ENCODE measurements around the gene POC1A.
"Not testable (repeated sequence)": the region's sequence is repeated elsewhere in the genome, so short reads cannot be mapped to it uniquely, and the experiment has no call there.

POC1A gene

GRCh38 chr3:52041118-52041731 lies 113.0 kb downstream of the POC1A start:
- DNase-seq = peak; percentile 30

GRCh38 chr3:52040600-52040999 lies 113.6 kb downstream of the POC1A start:
- DNase-seq = no peak

- no peak for DNase-seq
Observed at GRCh38 chr3:52039846-52040245, 114.4 kb downstream of the POC1A start.

DNA sequence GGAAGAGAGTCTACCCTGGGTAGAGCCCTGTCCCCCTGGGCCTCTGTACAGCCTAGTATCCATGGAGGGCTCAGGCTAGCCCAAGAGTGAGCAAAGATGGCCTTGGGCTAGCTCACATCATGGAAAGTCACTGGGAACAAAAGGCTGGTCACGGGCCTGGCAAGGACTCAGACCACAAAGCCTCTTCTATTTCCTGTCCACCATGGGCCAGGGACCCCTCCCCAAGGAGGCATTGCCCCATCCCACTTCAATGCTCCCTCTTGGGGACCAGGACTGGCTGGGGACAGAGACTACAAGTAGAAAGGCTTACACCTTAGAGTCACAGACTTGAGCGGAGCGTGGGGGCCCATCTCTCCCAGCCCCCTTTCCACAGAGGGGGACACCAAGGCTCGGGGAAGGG lies 114.8 kb downstream of the POC1A start:
- no peak for DNase-seq

DNA sequence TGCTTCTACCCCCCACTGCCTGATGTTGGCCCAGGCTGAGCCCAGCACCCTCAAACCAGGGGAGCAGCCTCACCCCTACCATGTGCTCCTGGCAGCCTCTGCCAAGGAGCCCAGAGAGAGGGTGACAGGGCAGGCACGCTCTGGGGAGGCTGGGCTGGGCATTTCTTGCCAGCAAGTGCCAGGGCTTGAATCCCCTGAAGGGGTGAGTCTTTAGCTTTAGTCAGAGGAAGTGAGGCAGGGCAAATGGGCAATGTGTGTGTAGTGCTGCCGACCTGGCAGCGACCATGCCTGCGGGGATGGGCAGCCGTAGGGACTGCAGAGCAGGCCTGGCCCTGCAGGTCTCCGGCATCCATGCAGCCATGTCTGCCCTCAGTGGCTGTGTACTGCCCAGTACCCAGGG lies 116.0 kb downstream of the POC1A start:
- no peak for DNase-seq

DNA sequence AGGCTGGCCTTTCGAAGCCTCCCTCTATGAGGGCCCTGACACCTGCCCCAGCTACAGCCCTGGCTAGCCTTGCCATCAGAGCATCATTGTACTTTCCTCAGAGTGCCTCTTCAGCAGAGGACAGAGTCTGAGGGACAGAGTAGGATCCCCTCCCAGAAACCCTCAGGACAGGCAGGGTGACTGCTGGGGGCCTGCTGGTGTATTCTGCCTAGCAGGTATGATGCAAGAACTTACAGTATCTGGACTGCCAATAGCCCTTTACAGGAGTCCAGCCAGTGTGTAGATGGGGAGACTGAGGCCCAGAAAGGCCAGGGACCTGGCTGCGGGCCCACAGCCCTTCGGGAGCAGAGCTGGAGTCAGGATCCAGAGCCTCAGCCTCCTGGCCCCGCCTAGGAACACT lies 116.9 kb downstream of the POC1A start:
- DNase-seq = no peak

DNA sequence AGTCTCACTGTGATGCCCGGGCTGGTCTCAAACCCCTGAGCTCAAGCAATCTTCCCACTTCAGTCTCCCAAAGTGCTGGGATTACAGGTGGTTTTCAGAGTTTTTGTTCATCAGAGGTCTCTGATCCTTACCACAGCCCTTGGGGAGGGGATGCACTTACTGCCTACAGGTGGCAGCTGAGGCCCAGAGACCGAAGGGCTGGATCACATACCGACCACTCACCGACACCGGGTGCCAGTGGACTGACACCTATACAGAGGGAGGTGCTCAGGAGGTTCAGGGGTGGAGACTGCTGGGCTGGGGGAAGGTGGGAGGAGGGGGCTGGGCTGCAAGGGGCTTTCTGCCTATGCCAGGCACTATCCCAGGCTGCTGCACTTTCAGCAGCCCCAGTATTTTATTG lies 117.4 kb downstream of the POC1A start:
- DNase-seq = no peak

- no peak for DNase-seq
Observed at GRCh38 chr3:52036222-52036694, 118.0 kb downstream of the POC1A start.

- DNase-seq = no peak
Observed at GRCh38 chr3:52034651-52035050, 119.6 kb downstream of the POC1A start.

DNA sequence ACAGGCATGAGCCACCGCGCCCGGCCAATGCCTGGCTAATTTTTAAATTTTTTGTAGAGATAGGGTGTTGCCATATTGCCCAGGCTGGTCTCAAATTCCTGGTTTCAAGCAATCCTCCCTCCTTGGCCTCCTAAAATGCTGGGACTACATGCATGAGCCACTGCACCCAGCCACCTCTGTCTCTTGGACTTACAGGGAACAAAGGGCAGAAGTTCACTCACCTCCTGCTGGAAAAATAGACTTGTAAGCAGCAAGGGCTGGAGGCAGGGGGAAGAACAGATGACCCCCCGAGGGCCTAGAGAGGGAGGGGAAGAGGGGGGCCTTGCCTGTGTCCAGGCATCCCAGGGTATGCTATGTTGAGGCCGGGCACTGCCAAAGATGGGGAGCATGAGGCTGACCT lies 120.0 kb downstream of the POC1A start:
- DNase-seq = no peak

GRCh38 chr3:52033748-52034147 lies 120.5 kb downstream of the POC1A start:
- DNase-seq = not testable (repeated sequence)

- no peak for DNase-seq
Observed at GRCh38 chr3:52032702-52033408, 121.4 kb downstream of the POC1A start.

GRCh38 chr3:52031896-52032295 lies 122.3 kb downstream of the POC1A start:
- DNase-seq = no peak

- no peak for DNase-seq
Observed at GRCh38 chr3:52030714-52031310, 123.4 kb downstream of the POC1A start.

DNA sequence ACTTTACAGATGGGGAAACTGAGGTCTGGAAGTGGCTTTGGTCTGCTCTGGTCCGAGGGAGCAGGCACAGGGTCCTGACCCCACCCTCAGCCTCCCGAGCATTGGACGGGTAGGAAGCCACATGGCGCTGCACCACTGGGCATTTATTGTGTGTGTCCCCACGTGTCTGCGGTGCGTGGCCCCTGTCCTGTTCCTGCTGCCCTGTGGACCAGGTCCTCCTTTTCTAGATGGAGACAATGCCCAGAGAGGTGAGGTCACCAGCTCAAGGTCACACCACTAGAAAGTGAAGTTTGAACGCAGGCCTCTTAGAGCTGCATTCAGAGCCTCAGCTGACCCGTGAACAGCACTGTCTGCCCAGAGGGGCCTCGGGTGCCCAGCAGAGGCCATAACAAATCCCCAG lies 124.7 kb downstream of the POC1A start:
- no peak for DNase-seq

- DNase-seq = no peak
Observed at GRCh38 chr3:52029053-52029452, 125.2 kb downstream of the POC1A start.

- DNase-seq = peak; percentile 26
Observed at GRCh38 chr3:52028572-52028971, 125.7 kb downstream of the POC1A start.

- no peak for DNase-seq
Observed at GRCh38 chr3:52026041-52026440, 128.2 kb downstream of the POC1A start.

GRCh38 chr3:52025453-52025852 lies 128.8 kb downstream of the POC1A start:
- no peak for DNase-seq
